GM10266 (cell line): ENCODE measurements around the gene MTCL1.

ENCODE experiments used
- DNase-seq: peaks from one replicate; pipeline ENCODE4 v3.0.0; 2012; ENCODE audit errors: extremely low spot score
- CTCF ChIP-seq: IDR thresholded peaks from 2 replicates; pipeline ENCODE4 v1.5.1; 2012; ENCODE audit warnings: mild to moderate bottlenecking, low read depth; ENCODE audit not compliant: control insufficient read depth, insufficient read depth; ENCODE audit errors: missing control alignments

Gene MTCL1

GRCh38 chr18:8870528-8870927 is 165.2 kb downstream of the MTCL1 start:
- TF ChIP-seq CTCF, result no peak
- DNase-seq, result no peak

- TF ChIP-seq CTCF, result no peak
- DNase-seq, result no peak
Measured at GRCh38 chr18:8871489-8871888, 166.1 kb downstream of the MTCL1 start.

GRCh38 chr18:8874872-8875271 is 169.5 kb downstream of the MTCL1 start:
- no peak for DNase-seq
- TF ChIP-seq CTCF, result no peak

- no peak for TF ChIP-seq CTCF
- no peak for DNase-seq
Measured at GRCh38 chr18:8876887-8877286, 171.5 kb downstream of the MTCL1 start.

GRCh38 chr18:8881103-8881502 is 175.7 kb downstream of the MTCL1 start:
- DNase-seq, result no peak
- no peak for TF ChIP-seq CTCF
